GM10266 (cell line): ENCODE measurements around the gene A1BG.

Experiments
- DNase-seq: peaks from one replicate; pipeline ENCODE4 v3.0.0; 2012; ENCODE audit errors: extremely low spot score
- TF ChIP-seq, protein P1 (sequence below): IDR thresholded peaks from 2 replicates; pipeline ENCODE4 v1.5.1; 2012; ENCODE audit warnings: mild to moderate bottlenecking, low read depth; ENCODE audit not compliant: control insufficient read depth, insufficient read depth; ENCODE audit errors: missing control alignments

A1BG gene

DNA sequence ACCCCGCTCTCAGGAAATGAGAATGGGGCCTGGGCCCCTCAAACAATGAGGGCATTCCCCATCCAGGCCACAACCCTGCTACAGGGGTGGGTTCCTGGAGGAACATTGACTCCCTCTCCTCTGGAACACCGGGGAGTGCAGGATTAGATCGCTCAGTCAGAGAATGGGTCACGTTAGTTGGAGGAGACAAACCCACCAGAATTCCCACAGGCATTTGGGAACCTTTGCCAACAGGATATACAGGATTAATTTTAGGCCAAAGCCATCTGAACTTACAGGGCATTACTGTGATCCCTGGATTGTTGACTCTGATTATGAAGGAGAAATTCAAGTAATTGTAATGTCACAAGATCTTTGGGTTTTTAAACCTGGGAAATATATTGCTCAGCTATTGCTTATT lies 45.6 kb downstream of the A1BG start:
- DNase-seq = no peak
- TF ChIP-seq, protein P1, sequence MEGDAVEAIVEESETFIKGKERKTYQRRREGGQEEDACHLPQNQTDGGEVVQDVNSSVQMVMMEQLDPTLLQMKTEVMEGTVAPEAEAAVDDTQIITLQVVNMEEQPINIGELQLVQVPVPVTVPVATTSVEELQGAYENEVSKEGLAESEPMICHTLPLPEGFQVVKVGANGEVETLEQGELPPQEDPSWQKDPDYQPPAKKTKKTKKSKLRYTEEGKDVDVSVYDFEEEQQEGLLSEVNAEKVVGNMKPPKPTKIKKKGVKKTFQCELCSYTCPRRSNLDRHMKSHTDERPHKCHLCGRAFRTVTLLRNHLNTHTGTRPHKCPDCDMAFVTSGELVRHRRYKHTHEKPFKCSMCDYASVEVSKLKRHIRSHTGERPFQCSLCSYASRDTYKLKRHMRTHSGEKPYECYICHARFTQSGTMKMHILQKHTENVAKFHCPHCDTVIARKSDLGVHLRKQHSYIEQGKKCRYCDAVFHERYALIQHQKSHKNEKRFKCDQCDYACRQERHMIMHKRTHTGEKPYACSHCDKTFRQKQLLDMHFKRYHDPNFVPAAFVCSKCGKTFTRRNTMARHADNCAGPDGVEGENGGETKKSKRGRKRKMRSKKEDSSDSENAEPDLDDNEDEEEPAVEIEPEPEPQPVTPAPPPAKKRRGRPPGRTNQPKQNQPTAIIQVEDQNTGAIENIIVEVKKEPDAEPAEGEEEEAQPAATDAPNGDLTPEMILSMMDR = no peak

DNA sequence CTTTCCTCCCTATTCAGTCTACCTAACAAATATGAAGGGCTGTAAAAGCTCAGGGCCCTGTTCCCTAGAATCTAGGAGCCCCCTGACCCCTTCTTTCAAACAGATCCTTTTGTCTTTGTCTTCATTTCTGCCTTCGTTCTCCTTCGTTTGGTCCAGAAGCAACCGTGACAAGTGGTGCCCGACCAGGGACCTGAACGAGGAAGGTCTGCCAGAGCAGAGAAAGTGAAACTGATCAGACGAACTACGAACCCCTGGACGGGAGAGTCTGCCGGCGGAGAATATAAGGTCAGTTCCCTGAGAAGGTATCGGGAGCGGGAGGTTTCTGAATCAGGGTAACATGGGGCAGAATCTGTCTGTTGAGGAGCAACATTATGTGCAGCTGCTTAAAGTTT lies 47.4 kb downstream of the A1BG start:
- DNase-seq = no peak

DNA sequence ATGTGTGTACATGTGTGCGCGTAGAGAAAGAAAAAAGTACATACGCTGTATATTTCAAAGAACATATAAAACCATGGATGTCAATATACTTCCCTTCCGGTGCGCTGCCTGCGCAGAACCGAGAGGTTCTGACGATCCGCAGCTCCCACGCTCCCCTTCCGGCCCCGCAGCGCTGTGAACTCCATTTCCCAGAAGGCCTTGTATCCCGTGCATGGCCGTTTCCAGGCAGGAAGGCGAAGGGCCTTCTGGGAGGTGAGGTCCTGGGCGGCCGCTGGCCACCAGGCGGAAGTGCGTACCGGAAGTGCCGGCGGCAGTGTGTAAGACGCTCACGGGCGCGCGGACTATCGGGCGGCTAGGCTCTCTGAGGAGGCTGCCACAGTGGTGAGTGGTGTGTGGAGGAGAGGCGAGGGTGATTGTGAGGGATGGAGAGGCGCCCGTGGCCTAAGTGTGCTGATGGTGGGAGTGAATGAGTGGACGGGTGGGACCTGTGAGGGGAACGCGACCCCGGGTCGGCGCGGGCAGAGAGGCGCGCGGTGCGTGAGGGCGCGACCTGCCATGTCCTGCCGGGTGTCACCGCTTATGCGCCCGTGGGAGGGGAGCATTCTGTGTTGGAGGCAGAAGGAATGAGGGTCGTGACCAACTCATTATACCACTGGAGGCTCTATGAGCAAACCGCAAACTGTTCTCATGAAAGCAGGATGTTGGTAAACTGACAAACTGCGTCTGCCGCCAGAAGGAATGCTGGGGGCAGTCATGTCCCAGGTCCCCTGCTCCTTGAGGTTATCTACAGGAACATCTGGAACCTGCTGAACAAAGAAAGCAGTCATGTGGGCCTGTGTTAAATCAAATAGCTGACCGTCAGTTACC lies 48.0 kb downstream of the A1BG start, which contains the start of gene ERVK3-1:
Gene ERVK3-1 (plus strand): TSS at position 313 of the 867 bp plus-strand sequence. CDS start 6,792 bp downstream, outside the sequence.
- TF ChIP-seq, protein P1 = peak; percentile 0
- peak; percentile 93 for DNase-seq

More for the DNA sequence above, 47.4 kb downstream of the A1BG start:
- TF ChIP-seq, protein P1 = no peak

DNA sequence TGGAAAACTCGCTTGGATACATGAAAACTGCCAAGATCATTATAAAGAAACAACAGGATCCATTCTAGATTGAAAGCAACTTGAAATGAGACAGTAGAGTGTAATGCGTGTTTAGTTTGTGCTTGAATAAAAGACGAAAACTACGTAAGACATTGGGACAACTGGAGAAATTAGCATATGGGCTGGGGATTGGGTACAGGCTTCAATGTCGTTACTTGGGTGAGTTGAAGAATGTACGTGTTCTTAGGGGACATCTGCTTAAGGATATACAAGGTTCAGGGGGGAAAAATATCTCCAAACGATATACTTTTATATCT lies 48.6 kb downstream of the A1BG start:
- TF ChIP-seq, protein P1 = no peak
- no peak for DNase-seq

DNA sequence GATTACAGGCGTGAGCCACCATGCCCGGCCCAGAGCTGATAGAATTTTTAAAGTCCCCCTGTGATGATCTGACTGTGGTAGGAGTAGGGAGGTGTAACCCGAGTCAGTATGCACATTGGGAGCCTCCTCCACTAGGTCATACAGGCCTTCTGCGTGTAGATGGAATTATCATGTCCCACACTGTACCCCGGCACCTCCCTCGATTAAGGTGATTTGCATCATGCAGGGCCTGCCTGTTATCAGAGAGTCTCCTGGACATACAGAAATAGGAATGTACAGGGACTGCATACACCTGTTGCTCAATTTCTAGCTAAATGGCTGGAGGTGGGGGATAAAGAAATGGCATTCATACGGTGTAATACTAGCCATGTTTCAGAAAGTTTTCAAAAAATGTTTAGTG lies 49.0 kb downstream of the A1BG start:
- TF ChIP-seq, protein P1 = no peak
- DNase-seq = no peak

DNA sequence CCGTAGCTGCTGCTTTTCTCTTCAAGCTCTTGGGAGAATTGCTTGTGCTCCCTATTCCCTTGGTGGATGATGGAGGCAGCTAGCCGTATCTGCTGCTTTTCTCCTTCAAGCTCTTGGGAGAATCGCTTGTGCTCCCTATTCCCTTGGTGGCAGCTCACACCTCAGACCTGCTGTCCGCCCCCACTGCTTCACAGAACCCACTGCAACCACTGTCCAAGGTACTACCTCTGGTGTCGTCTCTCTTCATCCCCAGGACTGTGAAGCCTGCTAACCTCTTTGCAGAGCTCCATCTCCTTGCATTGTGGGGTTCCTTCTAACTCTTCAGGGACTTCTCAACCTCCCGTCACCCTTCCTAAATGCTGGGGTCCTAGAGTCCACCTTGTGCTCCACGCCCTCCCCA lies 52.7 kb downstream of the A1BG start:
- TF ChIP-seq, protein P1 = no peak

DNA sequence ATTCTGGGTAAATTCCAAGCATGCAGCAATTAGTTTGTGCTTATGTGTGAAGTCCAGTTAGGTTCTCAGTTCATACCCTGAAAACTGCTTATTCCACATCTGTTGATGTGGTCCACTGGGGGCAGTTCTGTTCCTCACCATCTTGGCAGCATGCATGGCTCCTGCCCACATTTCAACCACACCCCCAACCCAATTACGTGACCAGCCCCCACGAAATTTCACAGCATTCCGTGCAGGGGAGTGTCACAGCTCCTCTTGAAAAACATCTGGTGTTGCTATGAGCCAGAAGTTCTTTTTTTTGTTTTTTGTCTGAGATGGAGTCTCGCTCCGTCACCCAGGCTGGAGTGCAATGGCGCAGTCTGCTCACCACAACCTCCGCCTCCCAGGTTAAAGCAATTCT lies 57.2 kb downstream of the A1BG start:
- DNase-seq = no peak
- TF ChIP-seq, protein P1 = no peak

More for the DNA sequence above, 52.7 kb downstream of the A1BG start:
- DNase-seq = no peak
